Gastroesophageal sphincter (tissue), 4 donors: ENCODE data around the gene ISM2. TPM values are rescaled to one million over a fixed set of nuclear protein-coding genes. Genes with fewer than 3 reads are reported as not detected.
A peak's percentile ranks its signal among the peaks of the same experiment; 100 is the strongest.

Source experiments
- ATAC-seq: fragments of 150-250 bp; one replicate; pipeline ENCODE4 v1.9.1; 2016; ENCODE audit warnings: mild to moderate bottlenecking, moderate library complexity
- H3K27ac ChIP-seq, 4 donors: fragments of 200-600 bp; sonication (generic) in 3 of 4; 1 replicate in 3 of 4; 2 replicates in 1 of 4; pipeline ENCODE4 v1.5.1; 2016 to 2019
- H3K27me3 ChIP-seq: fragments of 200-600 bp; sonication (generic); one replicate; pipeline ENCODE4 v1.5.1; 2019
- H3K36me3 ChIP-seq, 2 donors: fragments of 200-600 bp; sonication (generic); one replicate each; pipeline ENCODE4 v1.5.1; 2019; ENCODE audit warnings: control low read depth in 1 of 2
- H3K4me1 ChIP-seq, 3 donors: fragments of 200-600 bp; sonication (generic); 1 replicate in 2 of 3; 2 replicates in 1 of 3; pipeline ENCODE4 v1.5.1; 2016 to 2019; ENCODE audit warnings: control low read depth in 2 of 3
- H3K4me3 ChIP-seq, 2 donors: fragments of 200-600 bp; sonication (generic); one replicate each; pipeline ENCODE4 v1.5.1; 2019; ENCODE audit warnings: mild to moderate bottlenecking in 1 of 2, moderate library complexity in 1 of 2
- H3K9me3 ChIP-seq, 3 donors: fragments of 200-600 bp; sonication (generic); one replicate each; pipeline ENCODE4 v1.5.1; 2017 to 2019; ENCODE audit warnings: control low read depth in 2 of 3
- CTCF ChIP-seq, 4 experiments: fragments of 200-600 bp in 2 of 4; fragments of 450-650 bp in 2 of 4; sonication (generic) in 1 of 4; IDR thresholded peaks; one replicate each; pipeline ENCODE4 v1.5.1; 2017 to 2019; ENCODE audit warnings: antibody characterized with exemption in 4 of 4, mild to moderate bottlenecking in 2 of 4, moderate library complexity in 2 of 4
- EP300 ChIP-seq: sonication (generic); formaldehyde crosslinking; IDR thresholded peaks from one replicate; pipeline ENCODE4 v1.6.1; 2017; ENCODE audit warnings: antibody characterized with exemption, mild to moderate bottlenecking
- POLR2A ChIP-seq, 2 donors: fragments of 450-650 bp; IDR thresholded peaks; one replicate each; pipeline ENCODE4 v1.6.1; 2017; ENCODE audit warnings: antibody characterized with exemption in 2 of 2, mild to moderate bottlenecking in 2 of 2, moderate library complexity in 1 of 2
- POLR2AphosphoS5 ChIP-seq: sonication (generic); formaldehyde crosslinking; IDR thresholded peaks from one replicate; pipeline ENCODE4 v1.6.1; 2017; ENCODE audit warnings: antibody characterized with exemption
- WGBS, 2 donors: methylation state at CpG; one replicate each; pipeline ENCODE4 v1.1.5; 2018; ENCODE audit warnings: low coverage in 1 of 2; 5-methylcytosine and 5-hydroxymethylcytosine counted together
- total RNA-seq, 4 donors: library from RNA; depleted of rRNA; stranded (reverse); fragments of >200 nt; gene quantifications; one replicate each; pipeline ENCODE4 v1.1.0, GENCODE V29; 2016

Gene ISM2
- total RNA-seq, 4 donors from 2014 or later = 0.31 TPM; not detected in 3

GRCh38 chr14:77469539-77469938, 29.1 kb downstream of the ISM2 start:
- Histone ChIP-seq H3K27me3 (peaks cover 2% of the 10 kb centered on the region), H3K4me1 (no peaks in the 10 kb centered on the region), H3K4me3 (no peak overlapping the region), H3K27ac (no peak overlapping the region), H3K36me3 (peaks cover 5 to 56% of the 10 kb centered on the region in 2 donors), H3K9me3 (no peaks in the 10 kb centered on the region)
- WGBS, 2 donors = 77 to 91% methylated on average over 1 of the region's 1 CpG
- ATAC-seq = no peak
- TF ChIP-seq POLR2AphosphoS5 = no peak
- no peak for TF ChIP-seq EP300
- no peak for TF ChIP-seq POLR2A (IDR thresholded peaks at IDR 0.05)
- TF ChIP-seq CTCF (IDR thresholded peaks at IDR 0.05) = no peak

- Histone ChIP-seq H3K36me3 (peaks cover 5 to 60% of the 10 kb centered on the region in 2 donors), H3K27ac (no peak overlapping the region)
- WGBS, 2 donors = 79 to 100% methylated on average over 3 to 8 of the region's 14 CpGs
These were observed 29.5 kb downstream of the ISM2 start for GRCh38 chr14:77469067-77469505.

GRCh38 chr14:77467801-77468200, 30.8 kb downstream of the ISM2 start:
- Histone ChIP-seq H3K27me3 (no peaks in the 10 kb centered on the region), H3K27ac (no peak overlapping the region), H3K9me3 (no peaks in the 10 kb centered on the region), H3K4me1 (no peaks in the 10 kb centered on the region), H3K4me3 (no peak overlapping the region), H3K36me3 (peaks cover 5 to 73% of the 10 kb centered on the region in 2 donors)
- ATAC-seq = no peak
- TF ChIP-seq CTCF (IDR thresholded peaks at IDR 0.05) (no peak), EP300 (no peak), POLR2A (IDR thresholded peaks at IDR 0.05) (no peak)
- 72% methylated on average over 3 to 5 of the region's 5 CpGs for WGBS, 2 donors

More at GRCh38 chr14:77469067-77469505, 29.5 kb downstream of the ISM2 start:
- Histone ChIP-seq H3K9me3 (no peaks in the 10 kb centered on the region), H3K27me3 (no peaks in the 10 kb centered on the region), H3K4me1 (no peaks in the 10 kb centered on the region), H3K4me3 (no peak overlapping the region)
- TF ChIP-seq POLR2A (IDR thresholded peaks at IDR 0.05) (no peak), EP300 (no peak), CTCF (IDR thresholded peaks at IDR 0.05) (no peak), POLR2AphosphoS5 (no peak)
- no peak for ATAC-seq

- Histone ChIP-seq H3K4me3 (peak overlapping the region; percentile 53 to 74), H3K27ac (peak overlapping the region in 2 of 4 donors; percentile 92 to 93), H3K27me3 (no peaks in the 10 kb centered on the region), H3K36me3 (peaks cover 4 to 46% of the 10 kb centered on the region in 2 donors), H3K9me3 (no peaks in the 10 kb centered on the region), H3K4me1 (peaks cover 0 to 57% (median 8%) of the 10 kb centered on the region in 3 donors)
- no peak for ATAC-seq
- 16 to 20% methylated on average over 12 to 13 of the region's 13 CpGs for WGBS, 2 donors
- peak in 3 of 4 experiments; percentile 37 to 62 (median 43) for TF ChIP-seq CTCF (IDR thresholded peaks at IDR 0.05)
- TF ChIP-seq POLR2AphosphoS5 = no peak
These were observed 39.4 kb downstream of the ISM2 start for GRCh38 chr14:77459072-77459723.
